Kidney epithelial cell (primary cell): ENCODE data around the gene HCK. TPM values are rescaled to one million over a fixed set of nuclear protein-coding genes. Genes with fewer than 3 reads are reported as not detected.

Source experiments
- DNase-seq: peaks from one replicate; pipeline ENCODE4 v3.0.0-alpha.2; 2010; ENCODE audit warnings: low read depth
- H3K27me3 ChIP-seq: 2 replicates; pipeline ENCODE4 v1.6.0; 2011; ENCODE audit warnings: low read length; ENCODE audit not compliant: control insufficient read depth, insufficient read depth
- H3K36me3 ChIP-seq: 2 replicates; pipeline ENCODE4 v1.5.1; 2011; ENCODE audit warnings: low read length; ENCODE audit not compliant: control insufficient read depth, insufficient read depth
- H3K4me3 ChIP-seq: 2 replicates; pipeline ENCODE4 v1.5.1; 2011; ENCODE audit warnings: low read depth, mild to moderate bottlenecking, control low read depth, low read length
- CTCF ChIP-seq: IDR thresholded peaks from 2 replicates; pipeline ENCODE4 v1.5.1; 2011; ENCODE audit warnings: mild to moderate bottlenecking, moderate library complexity, low read length, control low read depth, inconsistent platforms; ENCODE audit not compliant: insufficient read depth, poor library complexity, severe bottlenecking
- total RNA-seq: library from RNA; depleted of rRNA; stranded (reverse); fragments of >200 nt; gene quantifications from 2 replicates; pipeline ENCODE4 v1.2.3, GENCODE V29; 2015

The HCK gene
- 0.17 and 0.34 TPM in 2 replicates for total RNA-seq

- peaks cover 39% of the 10 kb centered on the region for H3K27me3 ChIP-seq
- no peak for TF ChIP-seq CTCF
- H3K4me3 ChIP-seq: no peak within 1 kb of the TSS
- DNase-seq: no peak
- no peaks in the 10 kb centered on the region for H3K36me3 ChIP-seq
Measured at GRCh38 chr20:32052090-32052777, at the start of gene HCK. TSS of gene HCK (plus strand) at chr20:32052242.

- peaks cover 4% of the 10 kb centered on the region for H3K27me3 ChIP-seq
- no peak for TF ChIP-seq CTCF
- no peak for DNase-seq
- H3K4me3 ChIP-seq: no peak overlapping the region
- no peaks in the 10 kb centered on the region for H3K36me3 ChIP-seq
Measured at GRCh38 chr20:32003325-32003724, 48.7 kb upstream of the HCK start.

- H3K36me3 ChIP-seq: no peaks in the 10 kb centered on the region
- no peak for TF ChIP-seq CTCF
- DNase-seq: no peak
- no peak overlapping the region for H3K4me3 ChIP-seq
- no peaks in the 10 kb centered on the region for H3K27me3 ChIP-seq
Measured at GRCh38 chr20:32004963-32005362, 47.1 kb upstream of the HCK start.

GRCh38 chr20:32006053-32006452, 46.0 kb upstream of the HCK start:
- peaks cover 3% of the 10 kb centered on the region for H3K27me3 ChIP-seq
- no peak for DNase-seq
- no peak overlapping the region for H3K4me3 ChIP-seq
- TF ChIP-seq CTCF: no peak
- no peaks in the 10 kb centered on the region for H3K36me3 ChIP-seq

- H3K4me3 ChIP-seq: no peak overlapping the region
- H3K36me3 ChIP-seq: no peaks in the 10 kb centered on the region
- H3K27me3 ChIP-seq: peaks cover 3% of the 10 kb centered on the region
- no peak for TF ChIP-seq CTCF
- DNase-seq: no peak
Measured at GRCh38 chr20:32006841-32007786, 44.9 kb upstream of the HCK start.
